HG03139 (cell line): ENCODE data around the gene RPRD2.
A peak's percentile ranks its signal among the peaks of the same experiment; 100 is the strongest.

ENCODE experiments used
- ATAC-seq: cut with Tn5 transposase; IDR thresholded peaks from one replicate; pipeline ENCODE4 v1.9.1; 2021; ENCODE audit not compliant: unreplicated experiment

Gene RPRD2

DNA sequence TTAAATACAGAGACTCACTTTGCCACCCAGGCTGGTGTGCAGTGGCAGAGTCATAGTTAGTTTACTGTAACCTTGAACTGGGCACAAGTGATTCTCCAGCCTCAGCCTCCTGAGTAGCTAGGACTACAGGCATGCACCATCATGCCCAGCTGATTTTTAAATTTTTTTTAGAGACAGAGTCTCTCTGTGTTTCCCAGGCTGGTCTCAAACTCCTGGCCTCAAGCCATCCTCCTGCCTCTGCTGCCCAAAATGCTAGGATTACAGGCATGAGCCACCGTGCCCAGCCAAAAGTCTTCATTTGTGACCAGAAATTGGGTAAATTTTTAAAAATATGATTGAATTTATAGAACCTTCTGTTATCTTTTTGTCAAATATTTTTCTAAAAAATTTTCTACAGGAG, 105.3 kb downstream of the RPRD2 start:
- no peak for ATAC-seq

DNA sequence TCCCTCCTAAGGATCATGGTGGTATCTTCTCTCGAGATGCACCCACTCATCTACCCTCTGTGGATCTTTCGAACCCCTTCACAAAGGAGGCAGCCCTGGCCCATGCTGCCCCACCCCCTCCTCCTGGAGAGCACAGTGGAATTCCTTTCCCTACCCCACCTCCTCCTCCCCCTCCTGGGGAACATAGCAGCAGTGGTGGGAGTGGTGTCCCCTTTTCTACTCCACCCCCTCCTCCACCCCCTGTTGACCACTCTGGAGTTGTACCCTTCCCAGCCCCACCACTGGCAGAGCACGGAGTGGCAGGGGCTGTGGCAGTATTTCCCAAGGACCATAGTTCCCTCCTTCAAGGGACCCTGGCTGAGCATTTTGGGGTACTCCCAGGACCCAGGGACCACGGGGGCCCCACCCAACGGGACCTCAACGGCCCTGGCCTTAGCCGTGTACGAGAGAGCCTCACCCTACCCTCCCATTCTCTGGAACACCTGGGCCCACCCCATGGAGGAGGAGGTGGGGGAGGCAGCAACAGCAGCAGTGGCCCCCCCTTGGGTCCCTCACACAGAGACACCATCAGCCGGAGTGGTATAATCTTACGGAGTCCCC, 108.8 kb downstream of the RPRD2 start:
- ATAC-seq, result no peak

DNA sequence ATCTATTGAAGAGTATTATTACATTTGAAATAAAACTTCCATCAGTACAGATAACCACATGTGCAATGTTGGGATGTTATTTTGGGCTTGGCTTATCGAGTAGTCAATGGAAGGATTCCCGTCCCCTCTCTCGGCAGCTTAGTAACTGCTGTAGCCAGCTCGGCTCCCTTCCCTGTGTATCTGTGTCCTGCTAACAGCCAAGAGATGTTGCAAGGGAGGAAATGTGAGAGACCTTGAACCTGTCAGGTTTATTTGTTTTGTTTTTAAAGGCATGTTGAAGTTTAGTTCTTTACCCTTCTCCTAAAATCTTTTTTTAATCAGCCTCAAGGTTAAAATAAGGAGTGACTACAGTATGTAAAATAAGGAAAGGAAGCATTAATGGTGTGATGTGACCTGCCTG, 109.7 kb downstream of the RPRD2 start:
- ATAC-seq, result no peak

- ATAC-seq, result no peak
Measured at GRCh38 chr1:150474869-150475268, 110.9 kb downstream of the RPRD2 start.

GRCh38 chr1:150476754-150477153, 112.8 kb downstream of the RPRD2 start:
- ATAC-seq, result no peak

DNA sequence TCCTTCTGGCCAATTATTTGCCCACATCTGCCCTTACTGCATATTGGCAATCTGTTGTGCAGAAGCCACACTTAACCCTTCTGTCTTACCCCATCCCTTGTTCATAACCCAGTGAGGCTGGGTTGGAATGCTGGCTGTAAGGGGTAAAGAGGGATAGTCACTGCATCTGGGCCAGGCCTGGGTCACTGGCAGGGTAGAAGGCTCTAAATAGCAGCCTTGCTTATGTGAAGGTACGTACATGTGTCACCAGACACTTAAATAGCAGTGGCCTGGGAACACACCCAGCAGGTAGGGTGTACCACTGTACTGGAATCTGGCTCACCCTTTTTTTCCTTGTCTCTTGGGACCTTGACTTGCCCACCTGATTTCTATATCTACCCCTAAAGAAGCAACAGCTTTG, 113.4 kb downstream of the RPRD2 start:
- no peak for ATAC-seq

- no peak for ATAC-seq
Measured at GRCh38 chr1:150477733-150478132, 113.8 kb downstream of the RPRD2 start.

GRCh38 chr1:150479370-150479769, 115.4 kb downstream of the RPRD2 start:
- ATAC-seq, result no peak

DNA sequence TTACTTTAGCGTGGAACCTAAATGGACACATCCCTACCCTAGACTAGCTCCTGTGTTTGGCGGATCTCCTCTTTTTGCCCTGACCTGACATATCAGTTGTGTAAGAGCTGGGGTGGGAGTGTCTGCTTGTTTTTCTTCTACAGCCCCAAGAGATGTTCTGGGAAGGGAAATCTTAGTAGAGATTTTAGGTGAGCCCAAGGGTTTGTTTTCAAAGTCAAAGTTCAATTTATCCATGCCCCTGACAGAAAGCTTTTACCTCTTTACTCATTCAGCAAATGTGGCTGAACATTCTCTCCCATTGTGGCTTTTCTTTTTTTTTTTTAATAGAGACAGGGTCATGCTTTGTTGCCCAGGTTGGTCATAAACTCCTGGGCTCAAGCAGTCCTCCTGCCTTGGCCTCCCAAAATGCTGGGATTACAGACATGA, 116.0 kb downstream of the RPRD2 start:
- ATAC-seq, result no peak

DNA sequence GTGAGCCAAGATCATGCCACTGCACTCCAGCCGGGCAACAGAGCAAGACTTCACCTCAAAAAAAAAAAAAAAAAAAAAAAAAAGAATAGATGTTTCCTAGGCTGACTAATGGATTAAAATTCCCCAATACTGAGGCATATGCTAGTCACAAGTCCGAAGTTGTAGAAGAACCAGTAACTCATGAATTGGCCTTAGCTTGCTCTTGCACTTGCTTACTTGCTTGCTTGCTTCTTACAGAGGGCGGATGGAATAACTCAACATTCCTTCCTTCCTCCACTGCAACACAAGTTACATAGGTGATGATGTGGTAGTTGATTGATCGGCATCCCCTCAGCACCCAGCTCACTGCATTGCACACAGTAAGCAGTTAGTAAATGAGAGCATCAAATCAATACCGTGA, 120.5 kb downstream of the RPRD2 start:
- ATAC-seq, result no peak

GRCh38 chr1:150484861-150485260, 120.9 kb downstream of the RPRD2 start:
- no peak for ATAC-seq

DNA sequence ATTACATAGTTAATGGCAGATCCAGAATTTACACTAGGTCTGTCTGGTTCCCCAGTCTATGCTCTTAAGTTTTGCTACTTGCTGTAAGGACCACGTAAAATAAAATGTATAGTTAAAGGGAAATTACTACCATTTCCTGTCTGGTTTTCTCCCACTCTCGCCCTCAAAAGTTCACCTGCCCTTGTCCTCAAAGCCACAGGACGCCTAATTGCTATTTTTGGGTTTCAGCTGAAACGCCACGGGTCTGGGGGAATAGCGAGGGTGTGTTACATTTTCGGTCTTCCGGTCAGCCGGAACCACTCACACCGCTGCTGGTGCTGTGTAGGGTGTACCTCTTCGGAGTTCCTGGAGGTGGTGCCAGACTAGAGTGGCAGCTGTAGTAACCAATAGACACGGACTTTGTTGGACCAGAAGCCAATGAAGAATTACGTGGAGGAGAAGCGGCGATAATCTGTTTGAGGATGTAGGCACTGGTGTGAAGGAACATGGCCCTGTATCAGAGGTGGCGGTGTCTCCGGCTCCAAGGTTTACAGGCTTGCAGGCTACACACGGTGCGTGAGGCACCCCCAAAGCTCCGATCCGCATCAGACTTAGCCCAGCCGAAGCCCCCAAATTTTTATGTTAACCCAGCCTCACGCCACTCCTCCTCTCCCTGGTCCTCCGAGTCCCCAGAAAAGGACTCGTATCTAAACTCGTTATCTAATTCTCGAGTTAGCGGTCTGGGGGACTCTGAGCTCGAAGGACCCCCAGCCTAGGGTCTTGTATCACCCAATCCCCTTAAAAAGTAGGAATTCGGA, 123.2 kb downstream of the RPRD2 start, which contains the start of gene TARS2:
TSS of gene TARS2 (plus strand) at position 454 of the 797 bp plus-strand sequence. CDS start at position 486, 32 bp downstream.
- peak; percentile 100 for ATAC-seq

- no peak for ATAC-seq
Measured at GRCh38 chr1:150487763-150488115, 123.8 kb downstream of the RPRD2 start.

GRCh38 chr1:150493175-150493574, 129.2 kb downstream of the RPRD2 start:
- no peak for ATAC-seq

DNA sequence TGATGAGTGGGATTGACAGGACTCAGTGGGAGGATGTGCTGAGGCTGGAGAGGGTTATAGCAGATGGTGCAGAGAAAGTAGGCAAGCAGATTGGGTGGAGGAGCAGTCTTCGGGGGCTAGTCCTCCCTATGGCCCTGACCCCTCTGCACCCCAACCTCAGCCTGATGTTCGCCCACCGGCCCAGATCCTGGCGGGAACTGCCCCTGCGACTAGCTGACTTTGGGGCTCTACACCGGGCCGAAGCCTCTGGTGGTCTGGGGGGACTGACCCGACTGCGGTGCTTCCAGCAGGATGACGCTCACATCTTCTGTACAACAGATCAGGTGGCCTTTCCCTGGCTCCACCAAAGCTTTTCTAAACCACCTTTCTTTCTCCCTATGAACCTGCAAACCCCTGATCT, 134.4 kb downstream of the RPRD2 start:
- ATAC-seq, result no peak

GRCh38 chr1:150505431-150505830, 141.5 kb downstream of the RPRD2 start:
- ATAC-seq, result no peak

DNA sequence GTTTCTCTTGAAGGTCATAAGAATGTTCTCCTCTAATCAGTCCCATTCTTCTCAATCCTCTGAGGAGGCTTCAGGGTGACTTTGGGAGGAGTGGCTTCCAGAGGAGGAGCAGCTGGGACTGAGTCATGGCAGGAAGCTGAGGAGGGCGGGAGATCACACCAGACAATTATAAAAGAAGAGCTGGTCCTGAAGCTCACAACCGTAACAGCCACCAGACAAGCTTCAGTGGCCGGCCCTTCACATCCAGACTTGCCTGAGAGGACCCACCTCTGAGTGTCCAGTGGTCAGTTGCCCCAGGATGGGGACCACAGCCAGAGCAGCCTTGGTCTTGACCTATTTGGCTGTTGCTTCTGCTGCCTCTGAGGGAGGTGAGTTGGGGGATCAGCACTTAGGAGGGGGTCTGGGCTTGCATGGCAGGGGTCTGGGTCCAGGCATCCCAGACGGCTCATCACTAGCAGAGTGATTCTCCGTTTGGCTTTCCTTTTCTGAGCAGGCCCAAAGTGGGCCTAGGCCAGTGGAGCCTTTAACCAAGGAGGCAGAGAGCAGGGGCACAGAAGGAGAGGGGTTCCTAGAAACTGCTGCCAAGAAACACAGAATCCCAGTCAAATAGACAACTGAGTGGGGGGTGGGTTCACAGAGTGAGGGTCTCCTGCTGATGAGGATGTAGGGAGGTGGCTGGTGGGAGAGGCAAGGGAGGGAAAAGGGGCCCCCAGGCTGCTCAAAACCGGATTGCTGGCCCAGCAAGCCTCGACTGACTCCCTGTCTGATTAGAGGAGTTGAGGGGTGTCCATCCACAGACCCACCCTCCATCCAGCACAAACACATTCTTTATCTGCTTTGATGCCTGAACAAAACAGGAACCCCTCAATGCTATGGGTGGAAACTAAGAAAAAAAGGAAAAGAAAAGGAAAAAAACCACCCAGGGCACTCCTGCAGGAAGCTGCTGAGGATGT, 144.2 kb downstream of the RPRD2 start, which contains the start of gene ECM1:
TSS of gene ECM1 (plus strand) at position 198 of the 953 bp plus-strand sequence. CDS start at position 299, 101 bp downstream.
- no peak for ATAC-seq

- no peak for ATAC-seq
Measured at GRCh38 chr1:150508982-150509381, 145.0 kb downstream of the RPRD2 start.

- ATAC-seq, result no peak
Measured at GRCh38 chr1:150511551-150511950, 147.6 kb downstream of the RPRD2 start.

DNA sequence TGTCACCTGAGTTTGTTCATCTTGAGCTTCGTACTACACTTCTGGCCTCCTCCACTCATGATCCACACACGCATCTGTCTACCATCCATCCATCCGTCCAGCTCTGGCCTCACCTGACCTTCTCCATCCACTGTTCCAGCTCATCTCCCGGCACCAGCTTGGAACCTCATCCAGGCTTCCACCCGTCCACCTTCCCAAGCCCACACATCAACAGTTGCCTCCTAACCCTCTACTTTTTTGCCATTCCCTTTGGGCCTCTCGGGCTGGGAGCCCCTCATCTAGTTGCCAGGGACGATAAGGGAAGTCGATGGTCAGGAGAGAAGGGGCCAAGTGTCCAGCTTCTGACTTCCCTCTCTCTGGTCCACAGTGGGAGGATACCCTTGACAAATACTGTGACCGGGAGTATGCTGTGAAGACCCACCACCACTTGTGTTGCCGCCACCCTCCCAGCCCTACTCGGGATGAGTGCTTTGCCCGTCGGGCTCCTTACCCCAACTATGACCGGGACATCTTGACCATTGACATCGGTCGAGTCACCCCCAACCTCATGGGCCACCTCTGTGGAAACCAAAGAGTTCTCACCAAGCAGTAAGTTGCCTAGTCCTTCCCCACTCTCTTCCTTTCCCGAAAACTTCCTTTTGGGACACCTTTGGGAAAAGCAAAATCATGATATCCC, 148.2 kb downstream of the RPRD2 start:
- no peak for ATAC-seq

DNA sequence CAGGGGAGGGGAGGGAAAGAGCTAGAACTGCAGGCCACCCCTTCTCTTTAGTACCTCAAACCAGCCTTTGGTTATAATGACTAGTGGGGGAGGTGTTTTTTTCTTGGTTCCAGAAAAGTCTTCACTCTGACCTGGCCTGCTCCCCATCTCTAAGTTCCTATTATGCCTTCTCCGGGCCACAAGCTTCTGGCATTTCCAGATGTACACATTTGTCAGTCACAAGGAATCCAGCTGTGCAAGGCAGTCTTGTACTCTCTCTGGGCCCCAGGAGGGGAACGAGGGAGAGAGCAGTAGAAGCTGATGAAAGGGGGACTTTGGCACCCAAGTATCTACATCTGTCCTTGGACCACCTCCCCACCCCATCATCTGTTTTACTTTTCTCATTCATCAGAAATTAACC, 148.9 kb downstream of the RPRD2 start:
- ATAC-seq, result no peak
